ENCODE results near the gene DDR1.
"Not testable (repeated sequence)": the region's sequence is repeated elsewhere in the genome, so short reads cannot be mapped to it uniquely, and the experiment has no call there.

DDR1 gene

GRCh38 chr6:30910473-30910872 lies 26.2 kb downstream of the DDR1 start:
- not testable (repeated sequence) for H2BK5ac ChIP-seq (ENCODE audit: low read length); H3K4ac ChIP-seq (ENCODE audit: low read length); H3K27ac ChIP-seq (replicated peaks; ENCODE audit: low read length); H2BK12ac ChIP-seq (ENCODE audit: low read length); H3K9me3 ChIP-seq (replicated peaks in 1 of 2; ENCODE audit: control insufficient read depth in 2 of 2, insufficient read depth in 1 of 2, low read depth in 1 of 2, low read length in 2 of 2); H3K79me1 ChIP-seq (ENCODE audit: low read depth, low read length); H3K4me3 ChIP-seq (ENCODE audit: low read length in 2 of 2); DNase-seq (ENCODE audit: low spot score); H2AFZ ChIP-seq (ENCODE audit: low read length); H4K8ac ChIP-seq (ENCODE audit: low read depth, low read length); H4K91ac ChIP-seq (ENCODE audit: low read depth, low read length, poor library complexity); H2AK5ac ChIP-seq (ENCODE audit: low read depth, low read length); H3K27me3 ChIP-seq (ENCODE audit: control insufficient read depth in 3 of 3, insufficient read depth in 3 of 3, low read depth in 1 of 3, low read length in 3 of 3); H3K18ac ChIP-seq (ENCODE audit: low read length); H2BK15ac ChIP-seq (ENCODE audit: low read length); H3K23ac ChIP-seq (ENCODE audit: low read depth, low read length, poor library complexity); H2BK120ac ChIP-seq (ENCODE audit: low read depth, low read length); H3K4me2 ChIP-seq (ENCODE audit: insufficient read depth, low read length, poor library complexity, severe bottlenecking); H3K14ac ChIP-seq (ENCODE audit: low read length); H3K9ac ChIP-seq (ENCODE audit: low read depth, low read length, poor library complexity)
- no CpG with 5 or more reads among the region's 12 CpGs for WGBS, 2 donors (ENCODE audit: extremely low coverage in 2 of 2, insufficient read length in 2 of 2, insufficient replicate concordance in 1 of 2)
- Histone ChIP-seq H3K4me1 (ENCODE audit: control insufficient read depth in 2 of 2, insufficient read depth in 1 of 2, low read depth in 1 of 2, low read length in 2 of 2) (peaks cover 10 to 17% of the 10 kb centered on the region in 2 donors), H3K36me3 (replicated peaks in 1 of 2; ENCODE audit: control insufficient read depth in 2 of 2, insufficient read depth in 2 of 2, low read length in 2 of 2) (peaks cover 30 to 43% of the 10 kb centered on the region in 2 donors)

GRCh38 chr6:30912746-30913520 lies 28.6 kb downstream of the DDR1 start:
- Histone ChIP-seq H3K4me3 (ENCODE audit: low read length in 2 of 2) (no peak overlapping the region), H2BK120ac (ENCODE audit: low read depth, low read length) (no peak overlapping the region), H4K8ac (ENCODE audit: low read depth, low read length) (no peak overlapping the region), H3K4ac (ENCODE audit: low read length) (no peak overlapping the region), H3K4me2 (ENCODE audit: insufficient read depth, low read length, poor library complexity, severe bottlenecking) (no peak overlapping the region), H3K9ac (ENCODE audit: low read depth, low read length, poor library complexity) (no peak overlapping the region), H3K23ac (ENCODE audit: low read depth, low read length, poor library complexity) (no peak overlapping the region), H3K18ac (ENCODE audit: low read length) (no peak overlapping the region), H2AFZ (ENCODE audit: low read length) (no peak overlapping the region), H3K27ac (replicated peaks; ENCODE audit: low read length) (no peak overlapping the region), H2BK5ac (ENCODE audit: low read length) (no peak overlapping the region), H3K4me1 (ENCODE audit: control insufficient read depth in 2 of 2, insufficient read depth in 1 of 2, low read depth in 1 of 2, low read length in 2 of 2) (peaks cover 10 to 18% of the 10 kb centered on the region in 2 donors), H3K9me3 (replicated peaks in 1 of 2; ENCODE audit: control insufficient read depth in 2 of 2, insufficient read depth in 1 of 2, low read depth in 1 of 2, low read length in 2 of 2) (no peaks in the 10 kb centered on the region), H3K14ac (ENCODE audit: low read length) (no peak overlapping the region), H2AK5ac (ENCODE audit: low read depth, low read length) (no peak overlapping the region), H4K91ac (ENCODE audit: low read depth, low read length, poor library complexity) (no peak overlapping the region), H3K79me1 (ENCODE audit: low read depth, low read length) (peaks cover 8% of the 10 kb centered on the region), H3K36me3 (replicated peaks in 1 of 2; ENCODE audit: control insufficient read depth in 2 of 2, insufficient read depth in 2 of 2, low read length in 2 of 2) (peaks cover 38 to 67% of the 10 kb centered on the region in 2 donors), H2BK12ac (ENCODE audit: low read length) (no peak overlapping the region), H3K27me3 (ENCODE audit: control insufficient read depth in 3 of 3, insufficient read depth in 3 of 3, low read depth in 1 of 3, low read length in 3 of 3) (no peaks in the 10 kb centered on the region), H2BK15ac (ENCODE audit: low read length) (no peak overlapping the region)
- WGBS, 2 donors (ENCODE audit: extremely low coverage in 2 of 2, insufficient read length in 2 of 2, insufficient replicate concordance in 1 of 2): no CpG with 5 or more reads among the region's 8 CpGs
- no peak for DNase-seq (ENCODE audit: low spot score)

DNA sequence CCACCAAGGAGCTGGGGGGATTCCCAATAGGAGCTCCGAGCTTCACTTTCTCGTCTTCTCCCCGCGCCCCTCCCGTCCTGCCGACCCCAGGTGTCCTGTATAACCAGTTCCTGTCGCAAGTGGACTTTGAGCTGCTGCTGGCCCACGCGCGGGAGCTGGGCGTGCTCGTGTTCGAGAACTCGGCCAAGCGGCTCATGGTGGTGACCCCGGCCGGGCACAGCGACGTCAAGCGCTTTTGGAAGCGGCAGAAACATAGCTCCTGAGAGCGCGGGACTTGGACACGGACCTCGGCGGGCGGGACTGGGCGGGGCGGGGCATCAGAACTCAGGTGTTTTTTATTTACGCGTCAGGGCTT lies 29.4 kb downstream of the DDR1 start:
- Histone ChIP-seq H3K4me1 (ENCODE audit: control insufficient read depth in 2 of 2, insufficient read depth in 1 of 2, low read depth in 1 of 2, low read length in 2 of 2) (peaks cover 7 to 16% of the 10 kb centered on the region in 2 donors), H3K27me3 (ENCODE audit: control insufficient read depth in 3 of 3, insufficient read depth in 3 of 3, low read depth in 1 of 3, low read length in 3 of 3) (no peaks in the 10 kb centered on the region), H3K36me3 (replicated peaks in 1 of 2; ENCODE audit: control insufficient read depth in 2 of 2, insufficient read depth in 2 of 2, low read length in 2 of 2) (peaks cover 38 to 73% of the 10 kb centered on the region in 2 donors), H3K9me3 (replicated peaks in 1 of 2; ENCODE audit: control insufficient read depth in 2 of 2, insufficient read depth in 1 of 2, low read depth in 1 of 2, low read length in 2 of 2) (no peaks in the 10 kb centered on the region), H2AFZ (ENCODE audit: low read length) (peak overlapping the region; percentile 87), H3K23ac (ENCODE audit: low read depth, low read length, poor library complexity) (no peak overlapping the region), H3K4ac (ENCODE audit: low read length) (no peak overlapping the region), H4K91ac (ENCODE audit: low read depth, low read length, poor library complexity) (no peak overlapping the region), H3K4me2 (ENCODE audit: insufficient read depth, low read length, poor library complexity, severe bottlenecking) (peak overlapping the region; percentile 94), H2AK5ac (ENCODE audit: low read depth, low read length) (peak overlapping the region; percentile 73), H4K8ac (ENCODE audit: low read depth, low read length) (no peak overlapping the region), H3K9ac (ENCODE audit: low read depth, low read length, poor library complexity) (peak overlapping the region; percentile 72), H3K4me3 (ENCODE audit: low read length in 2 of 2) (peak overlapping the region in 1 of 2 donors; percentile 31), H2BK5ac (ENCODE audit: low read length) (no peak overlapping the region), H2BK120ac (ENCODE audit: low read depth, low read length) (peak overlapping the region; percentile 7), H2BK15ac (ENCODE audit: low read length) (peak overlapping the region; percentile 77), H2BK12ac (ENCODE audit: low read length) (no peak overlapping the region), H3K14ac (ENCODE audit: low read length) (no peak overlapping the region), H3K27ac (replicated peaks; ENCODE audit: low read length) (no peak overlapping the region), H3K79me1 (ENCODE audit: low read depth, low read length) (peaks cover 7% of the 10 kb centered on the region), H3K18ac (ENCODE audit: low read length) (peak overlapping the region; percentile 90)
- no peak for DNase-seq (ENCODE audit: low spot score)
- WGBS, 2 donors (ENCODE audit: extremely low coverage in 2 of 2, insufficient read length in 2 of 2, insufficient replicate concordance in 1 of 2): no CpG with 5 or more reads among the region's 31 CpGs

DNA sequence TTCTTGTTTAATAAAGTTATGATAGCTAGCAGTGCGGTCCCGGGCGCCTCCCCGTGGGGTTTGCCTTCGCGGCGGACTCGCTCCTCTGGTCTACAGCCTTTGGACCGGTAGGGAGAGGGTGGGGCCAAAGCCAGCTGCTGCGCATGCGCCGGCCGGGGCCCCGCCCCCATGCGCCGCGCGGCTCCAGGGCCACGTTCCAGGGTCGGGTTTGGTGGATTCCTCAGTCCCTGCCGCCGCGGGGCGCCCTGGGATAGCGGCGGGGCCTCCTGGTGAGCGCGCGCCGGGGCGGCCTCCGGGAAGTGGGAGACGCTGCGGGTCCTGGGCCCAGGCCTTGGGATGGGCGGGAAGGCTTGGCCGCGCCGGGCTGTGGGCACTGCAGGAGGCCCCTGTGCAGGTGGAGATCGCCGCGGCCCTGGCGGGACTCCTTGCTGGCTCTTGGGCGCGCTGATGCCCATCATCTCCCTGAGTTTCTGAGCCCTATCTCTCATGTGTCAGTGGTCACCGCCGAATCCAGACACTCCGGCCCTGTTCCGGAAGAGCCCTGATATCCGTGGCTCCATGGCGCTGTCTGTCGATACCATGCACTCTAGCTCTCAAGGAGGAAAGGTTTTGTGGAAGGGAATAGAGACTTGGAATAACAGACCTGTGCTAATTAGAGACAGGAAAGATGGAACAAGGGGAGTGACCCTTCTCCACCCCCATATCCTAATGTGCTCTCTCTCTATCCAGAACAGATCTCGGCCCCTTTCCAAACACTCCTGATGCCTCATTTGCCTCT lies 29.9 kb downstream of the DDR1 start, which contains the start of gene VARS2:
TSS of gene VARS2 (plus strand) at position 163 of the 778 bp plus-strand sequence. CDS start at position 762, 599 bp downstream.
- Histone ChIP-seq H3K79me1 (ENCODE audit: low read depth, low read length) (peaks cover 2% of the 10 kb centered on the region), H3K18ac (ENCODE audit: low read length) (peak within 1 kb of the TSS; percentile 95), H3K4me2 (ENCODE audit: insufficient read depth, low read length, poor library complexity, severe bottlenecking) (peak within 1 kb of the TSS; percentile 94), H3K14ac (ENCODE audit: low read length) (peak within 1 kb of the TSS; percentile 59), H4K8ac (ENCODE audit: low read depth, low read length) (no peak within 1 kb of the TSS), H3K27me3 (ENCODE audit: control insufficient read depth in 3 of 3, insufficient read depth in 3 of 3, low read depth in 1 of 3, low read length in 3 of 3) (no peaks in the 10 kb centered on the region), H2BK120ac (ENCODE audit: low read depth, low read length) (peak within 1 kb of the TSS; percentile 7), H3K4me3 (ENCODE audit: low read length in 2 of 2) (peak within 1 kb of the TSS; percentile 56 to 81), H3K9me3 (replicated peaks in 1 of 2; ENCODE audit: control insufficient read depth in 2 of 2, insufficient read depth in 1 of 2, low read depth in 1 of 2, low read length in 2 of 2) (no peaks in the 10 kb centered on the region), H2BK15ac (ENCODE audit: low read length) (peak within 1 kb of the TSS; percentile 77), H3K23ac (ENCODE audit: low read depth, low read length, poor library complexity) (peak within 1 kb of the TSS; percentile 94), H4K91ac (ENCODE audit: low read depth, low read length, poor library complexity) (no peak within 1 kb of the TSS), H3K27ac (replicated peaks; ENCODE audit: low read length) (no peak within 1 kb of the TSS), H2BK12ac (ENCODE audit: low read length) (no peak within 1 kb of the TSS), H2BK5ac (ENCODE audit: low read length) (no peak within 1 kb of the TSS), H3K4ac (ENCODE audit: low read length) (no peak within 1 kb of the TSS), H2AK5ac (ENCODE audit: low read depth, low read length) (peak within 1 kb of the TSS; percentile 89), H2AFZ (ENCODE audit: low read length) (peak within 1 kb of the TSS; percentile 87), H3K4me1 (ENCODE audit: control insufficient read depth in 2 of 2, insufficient read depth in 1 of 2, low read depth in 1 of 2, low read length in 2 of 2) (peaks cover 5 to 13% of the 10 kb centered on the region in 2 donors), H3K36me3 (replicated peaks in 1 of 2; ENCODE audit: control insufficient read depth in 2 of 2, insufficient read depth in 2 of 2, low read length in 2 of 2) (peaks cover 37 to 73% of the 10 kb centered on the region in 2 donors), H3K9ac (ENCODE audit: low read depth, low read length, poor library complexity) (peak within 1 kb of the TSS; percentile 95)
- no CpG with 5 or more reads among the region's 52 CpGs for WGBS, 2 donors (ENCODE audit: extremely low coverage in 2 of 2, insufficient read length in 2 of 2, insufficient replicate concordance in 1 of 2)
- peak; percentile 82 for DNase-seq (ENCODE audit: low spot score)
